Ovary (tissue), 9 donors: Measurements from ENCODE around the gene COL6A1. TPM values are rescaled to one million over a fixed set of nuclear protein-coding genes. Genes with fewer than 3 reads are reported as not detected.

ENCODE experiments used
- DNase-seq, 5 donors: peaks; one replicate each; pipeline ENCODE4 v3.0.0-alpha.2; 2019 to 2020
- H3K27ac ChIP-seq, 2 donors: fragments of 200-600 bp; one replicate each; pipeline versions ENCODE4 v1.5.1 to v1.8.0; 2019 to 2022
- H3K27me3 ChIP-seq: fragments of 200-600 bp; one replicate; pipeline ENCODE4 v1.8.0; 2022
- H3K36me3 ChIP-seq: fragments of 200-600 bp; sonication (generic); one replicate; pipeline ENCODE4 v1.5.1; 2019
- H3K4me1 ChIP-seq: one replicate; pipeline ENCODE4 v1.8.1; 2013; ENCODE audit warnings: mild to moderate bottlenecking, moderate library complexity; ENCODE audit not compliant: insufficient read depth
- H3K4me3 ChIP-seq: fragments of 200-600 bp; sonication (generic); one replicate; pipeline ENCODE4 v1.5.1; 2017
- H3K9me3 ChIP-seq, 2 donors: fragments of 200-600 bp in 1 of 2; sonication (generic) in 1 of 2; one replicate each; pipeline versions ENCODE4 v1.5.1 to v1.8.1; 2013 to 2019; ENCODE audit warnings: mild to moderate bottlenecking in 1 of 2, moderate library complexity in 1 of 2
- EP300 ChIP-seq: sonication (generic); formaldehyde crosslinking; IDR thresholded peaks from one replicate; pipeline ENCODE4 v1.6.1; 2017; ENCODE audit warnings: antibody characterized with exemption
- POLR2A ChIP-seq: fragments of 450-650 bp; IDR thresholded peaks from one replicate; pipeline ENCODE4 v1.6.1; 2017; ENCODE audit warnings: antibody characterized with exemption, mild to moderate bottlenecking, moderate library complexity
- WGBS, 3 donors: extraction: QIAGEN DNeasy Blood & Tissue Kit in 1 of 3; methylation state at CpG; one replicate each; pipeline versions ENCODE4 v1.1.5 to v1.1.7; 2013 to 2017; 5-methylcytosine and 5-hydroxymethylcytosine counted together
- intact Hi-C, 4 donors: fragments of 100-400 bp; cut with DNase I; formaldehyde crosslinking; loops; one replicate each; pipeline versions ENCODE4 v1.11.0 to v1.15.1; 2022 to 2023
- polyA plus RNA-seq, 2 donors: library from polyadenylated mRNA; stranded (reverse); fragments of 200-250 nt in 1 of 2; fragments of 350-450 nt in 1 of 2; fragmentation: Illumina TruSeq in 1 of 2; extraction: RNeasy Lipid Tissue Mini Kit (QIAGEN cat#74804) in 1 of 2; gene quantifications; one replicate each; pipeline ENCODE4 v1.2.3, GENCODE V29; 2013 to 2014
- total RNA-seq, 7 donors: library from RNA; depleted of rRNA in 2 of 7; stranded (reverse); fragments of >200 nt in 2 of 7; fragmentation: NEBNext Ultra II Directional in 3 of 7; extraction: Animal tissue kit (Norgen Biotek cat#: 25700) in 3 of 7; gene quantifications; one replicate each; pipeline versions ENCODE4 v1.1.0 to v1.2.4, GENCODE V29; 2016 to 2023
- TF ChIP-seq, protein P1 (sequence below), 3 donors: fragments of 450-650 bp in 2 of 3; fragments of 200-600 bp in 1 of 3; IDR thresholded peaks; one replicate each; pipeline versions ENCODE4 v1.5.1 to v1.8.0; 2016 to 2022; ENCODE audit warnings: antibody characterized with exemption in 3 of 3, mild to moderate bottlenecking in 1 of 3
- donor health status: DM: no; HTN: no; CAD: no; lungs with moderate emphysema.
- donor health status: DM: no; HTN: no; CAD: no.
- donor health status: Bipolar disorder and iron deficiency.
- donor health status: DM: yes; HTN: yes; CAD: no.
- donor health status: DM: no; HTN: no; CAD: no.
- donor health status: DM: yes; HTN: yes; CAD: no.

The COL6A1 gene
- total and polyA plus RNA-seq, 9 donors, result 112 to 905 (median 731) TPM

DNA sequence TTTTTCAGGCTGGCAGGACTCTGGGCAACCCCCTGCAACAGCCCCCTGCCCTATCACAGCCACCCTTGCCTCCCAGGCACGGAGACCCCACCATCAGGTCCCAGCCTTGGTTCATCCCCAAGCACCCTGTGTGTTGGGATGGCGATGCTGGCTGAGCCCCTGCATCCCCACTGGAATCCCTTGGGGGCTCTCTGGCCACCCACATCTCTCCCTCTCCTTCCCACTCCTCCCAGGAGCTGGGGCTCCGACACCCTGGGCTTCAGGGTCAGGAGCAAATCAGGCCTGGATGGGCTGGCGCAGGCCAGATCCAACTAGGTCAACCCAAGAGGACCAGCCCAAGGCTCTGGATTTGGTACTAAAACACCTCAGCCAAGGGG, 25.9 kb downstream of the COL6A1 start:
- Histone ChIP-seq H3K27ac (no peak overlapping the region), H3K27me3 (no peaks in the 10 kb centered on the region), H3K4me1 (peaks cover 14% of the 10 kb centered on the region), H3K9me3 (no peaks in the 10 kb centered on the region), H3K36me3 (no peaks in the 10 kb centered on the region), H3K4me3 (no peak overlapping the region)
- WGBS, 3 donors, result 73 to 98% (median 75%) methylated on average over 4 of the region's 4 CpGs
- peak in 2 of 5 donors; percentile 24 to 31 for DNase-seq
- TF ChIP-seq POLR2A (no peak), EP300 (no peak)
- TF ChIP-seq, protein P1, sequence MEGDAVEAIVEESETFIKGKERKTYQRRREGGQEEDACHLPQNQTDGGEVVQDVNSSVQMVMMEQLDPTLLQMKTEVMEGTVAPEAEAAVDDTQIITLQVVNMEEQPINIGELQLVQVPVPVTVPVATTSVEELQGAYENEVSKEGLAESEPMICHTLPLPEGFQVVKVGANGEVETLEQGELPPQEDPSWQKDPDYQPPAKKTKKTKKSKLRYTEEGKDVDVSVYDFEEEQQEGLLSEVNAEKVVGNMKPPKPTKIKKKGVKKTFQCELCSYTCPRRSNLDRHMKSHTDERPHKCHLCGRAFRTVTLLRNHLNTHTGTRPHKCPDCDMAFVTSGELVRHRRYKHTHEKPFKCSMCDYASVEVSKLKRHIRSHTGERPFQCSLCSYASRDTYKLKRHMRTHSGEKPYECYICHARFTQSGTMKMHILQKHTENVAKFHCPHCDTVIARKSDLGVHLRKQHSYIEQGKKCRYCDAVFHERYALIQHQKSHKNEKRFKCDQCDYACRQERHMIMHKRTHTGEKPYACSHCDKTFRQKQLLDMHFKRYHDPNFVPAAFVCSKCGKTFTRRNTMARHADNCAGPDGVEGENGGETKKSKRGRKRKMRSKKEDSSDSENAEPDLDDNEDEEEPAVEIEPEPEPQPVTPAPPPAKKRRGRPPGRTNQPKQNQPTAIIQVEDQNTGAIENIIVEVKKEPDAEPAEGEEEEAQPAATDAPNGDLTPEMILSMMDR (IDR thresholded peaks at IDR 0.05), result no peak
- intact Hi-C loops, result no loop called here

DNA sequence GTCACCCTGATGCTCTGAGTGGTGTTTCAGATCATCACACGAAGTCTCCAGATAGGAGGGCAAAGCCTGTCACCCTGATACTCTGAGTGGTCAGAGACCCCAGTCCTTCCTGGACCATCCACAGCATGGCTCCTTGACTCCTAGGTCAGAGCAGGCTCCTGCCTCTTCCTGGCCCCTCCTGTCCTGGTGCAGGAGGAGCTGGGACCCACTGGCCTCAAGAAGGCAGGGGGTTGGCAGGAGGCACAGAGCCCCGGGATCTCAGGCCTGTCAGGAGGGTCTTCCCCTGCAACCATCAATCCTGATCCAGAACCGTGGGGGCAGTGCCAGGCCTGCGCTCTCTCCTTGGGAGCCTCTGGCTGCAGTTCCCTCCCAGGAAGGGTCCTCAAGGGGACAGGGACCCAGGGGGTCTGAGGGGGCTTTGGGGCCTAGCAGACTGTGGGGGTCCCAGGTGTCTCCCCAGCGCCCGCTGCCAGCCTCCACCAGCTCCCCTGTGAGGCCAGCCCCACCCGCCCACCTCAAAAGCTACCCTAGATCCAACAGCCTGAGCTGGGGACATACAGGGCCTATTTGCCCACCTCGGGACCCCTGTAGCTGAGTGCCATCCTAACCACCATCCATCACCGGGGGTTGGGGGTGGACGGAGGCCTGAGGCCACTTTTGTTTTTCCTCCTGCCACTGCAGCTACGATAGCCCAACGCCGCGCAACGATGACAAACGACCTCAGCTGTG, 27.5 kb downstream of the COL6A1 start:
- intact Hi-C loops, result no loop called here
- Histone ChIP-seq H3K27me3 (no peaks in the 10 kb centered on the region), H3K27ac (peak overlapping the region in 1 of 2 donors; percentile 40), H3K9me3 (no peaks in the 10 kb centered on the region), H3K36me3 (no peaks in the 10 kb centered on the region), H3K4me3 (no peak overlapping the region), H3K4me1 (peaks cover 14% of the 10 kb centered on the region)
- DNase-seq, result peak in 2 of 5 donors; percentile 26 to 39
- WGBS, 3 donors, result 45 to 51% (median 48%) methylated on average over 14 to 16 of the region's 16 CpGs
- TF ChIP-seq POLR2A, result no peak
- no peak for TF ChIP-seq EP300
- TF ChIP-seq, protein P1 (IDR thresholded peaks at IDR 0.05), result no peak

DNA sequence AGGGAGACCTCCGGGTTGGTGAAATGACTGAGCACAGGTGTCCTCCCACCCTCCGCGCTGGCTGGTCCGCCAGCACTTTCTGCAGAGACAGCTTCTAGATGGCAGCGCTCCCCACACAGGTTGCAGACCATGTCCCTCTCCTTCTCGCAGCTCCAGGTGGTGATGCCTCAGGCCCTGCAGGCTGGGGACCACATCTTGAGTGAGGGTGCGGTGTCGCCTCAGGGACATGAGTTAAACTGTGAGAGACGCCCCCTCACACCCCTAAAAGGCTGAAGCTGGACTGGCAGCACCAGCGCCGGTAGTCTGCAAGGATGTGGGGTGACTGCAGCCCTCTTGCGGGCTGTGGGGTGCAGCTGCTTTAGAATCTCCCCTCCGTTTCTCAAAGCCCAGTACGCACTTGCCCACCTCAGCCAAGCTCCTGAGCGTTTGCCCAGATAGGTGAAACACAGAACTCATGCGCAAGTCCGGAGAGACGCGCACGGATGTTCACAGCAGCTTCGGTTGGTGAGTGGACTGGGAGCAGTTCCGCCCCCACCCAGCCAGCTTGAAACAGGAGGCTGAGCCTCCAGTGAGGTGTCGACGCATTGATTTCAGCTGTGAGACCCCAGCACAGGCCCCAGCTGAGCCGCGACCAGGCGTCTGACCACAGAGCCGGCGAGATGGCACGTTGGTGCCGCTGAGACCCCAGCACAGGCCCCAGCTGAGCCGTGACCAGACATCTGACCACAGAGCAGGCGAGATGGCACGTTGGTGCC, 28.6 kb downstream of the COL6A1 start:
- intact Hi-C loops, result no loop called here
- DNase-seq, result peak; percentile 23 to 56 (median 45)
- 66 to 75% (median 71%) methylated on average over 31 to 34 of the region's 34 CpGs for WGBS, 3 donors
- Histone ChIP-seq H3K4me3 (no peak overlapping the region), H3K9me3 (no peaks in the 10 kb centered on the region), H3K36me3 (no peaks in the 10 kb centered on the region), H3K4me1 (peaks cover 14% of the 10 kb centered on the region), H3K27ac (no peak overlapping the region), H3K27me3 (no peaks in the 10 kb centered on the region)
- TF ChIP-seq POLR2A, result no peak
- no peak for TF ChIP-seq EP300
- TF ChIP-seq, protein P1 (IDR thresholded peaks at IDR 0.05), result no peak

DNA sequence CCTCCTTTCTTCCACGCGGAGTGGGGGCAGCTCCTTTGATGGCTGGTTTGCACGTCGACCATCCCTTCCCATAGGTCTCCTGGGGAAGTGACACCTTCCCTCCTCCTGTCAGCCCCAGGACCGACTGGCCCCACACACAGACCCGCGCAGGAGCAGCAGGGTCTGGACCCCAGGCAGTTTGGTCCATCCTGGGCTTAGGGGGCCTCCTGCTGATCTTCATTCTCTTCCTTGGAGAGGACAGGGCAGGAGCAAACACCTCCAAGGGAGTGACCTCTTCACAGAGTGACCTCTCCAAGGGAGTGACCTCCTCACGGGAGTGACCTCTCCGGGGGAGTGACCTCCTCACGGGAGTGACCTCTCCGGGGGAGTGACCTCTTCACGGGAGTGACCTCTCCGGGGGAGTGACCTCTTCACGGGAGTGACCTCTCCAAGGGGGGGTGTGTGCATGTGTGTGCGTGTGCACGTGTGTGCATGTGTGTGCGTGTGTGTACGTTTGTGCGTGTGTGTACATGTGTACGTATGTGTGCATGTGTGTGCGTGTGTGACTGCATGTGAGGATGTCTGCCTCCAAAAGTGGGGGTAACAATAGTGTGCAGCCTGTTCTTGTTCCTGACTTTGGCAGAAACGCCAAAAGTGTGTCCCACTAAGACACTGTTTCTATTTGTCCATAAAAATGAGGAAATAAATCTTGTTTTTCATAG, 29.8 kb downstream of the COL6A1 start:
- Histone ChIP-seq H3K4me1 (peaks cover 14% of the 10 kb centered on the region), H3K9me3 (no peaks in the 10 kb centered on the region), H3K27me3 (no peaks in the 10 kb centered on the region), H3K36me3 (no peaks in the 10 kb centered on the region), H3K27ac (no peak overlapping the region), H3K4me3 (no peak overlapping the region)
- TF ChIP-seq POLR2A (no peak), EP300 (no peak)
- TF ChIP-seq, protein P1 (IDR thresholded peaks at IDR 0.05), result no peak
- intact Hi-C loops, result no loop called here
- peak in 2 of 5 donors; percentile 30 to 36 for DNase-seq
- 66 to 80% (median 69%) methylated on average over 17 to 22 of the region's 22 CpGs for WGBS, 3 donors
